Prostate gland (tissue), 2 donors: ENCODE results near the gene PSORS1C1.

Experiments used
- POLR2A ChIP-seq: fragments of 450-650 bp; IDR thresholded peaks from one replicate; pipeline ENCODE4 v1.6.1; 2016; ENCODE audit warnings: antibody characterized with exemption, mild to moderate bottlenecking
- TF ChIP-seq, protein P1 (sequence below), 4 experiments: fragments of 200-600 bp in 2 of 4; fragments of 450-650 bp in 2 of 4; sonication (generic) in 2 of 4; IDR thresholded peaks; 1 replicate in 3 of 4; 2 replicates in 1 of 4; pipeline ENCODE4 v1.5.1; 2016 to 2019; ENCODE audit warnings: antibody characterized with exemption in 4 of 4, mild to moderate bottlenecking in 2 of 4, moderate library complexity in 2 of 4

DNA sequence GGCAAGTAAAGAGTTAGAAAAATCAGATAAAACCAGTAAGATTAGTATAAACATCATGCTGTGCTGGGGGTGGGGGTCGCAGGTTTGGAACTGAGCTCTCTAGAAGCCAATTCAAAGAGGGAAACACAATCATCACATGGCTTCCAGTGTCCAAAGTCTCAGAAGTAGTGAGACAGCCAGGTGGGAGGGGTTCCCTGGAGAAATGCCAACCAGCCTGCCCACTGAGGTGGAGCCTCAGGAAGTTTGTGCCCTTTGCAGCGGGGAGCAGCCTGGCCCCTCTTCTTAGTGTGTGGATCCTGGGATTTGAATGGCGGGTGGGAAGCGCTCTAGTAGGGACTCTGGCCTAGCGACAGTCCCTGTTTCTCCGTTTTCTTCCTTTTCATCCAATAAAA, 23.6 kb upstream of the PSORS1C1 start:
- no peak for TF ChIP-seq POLR2A
- TF ChIP-seq, protein P1, sequence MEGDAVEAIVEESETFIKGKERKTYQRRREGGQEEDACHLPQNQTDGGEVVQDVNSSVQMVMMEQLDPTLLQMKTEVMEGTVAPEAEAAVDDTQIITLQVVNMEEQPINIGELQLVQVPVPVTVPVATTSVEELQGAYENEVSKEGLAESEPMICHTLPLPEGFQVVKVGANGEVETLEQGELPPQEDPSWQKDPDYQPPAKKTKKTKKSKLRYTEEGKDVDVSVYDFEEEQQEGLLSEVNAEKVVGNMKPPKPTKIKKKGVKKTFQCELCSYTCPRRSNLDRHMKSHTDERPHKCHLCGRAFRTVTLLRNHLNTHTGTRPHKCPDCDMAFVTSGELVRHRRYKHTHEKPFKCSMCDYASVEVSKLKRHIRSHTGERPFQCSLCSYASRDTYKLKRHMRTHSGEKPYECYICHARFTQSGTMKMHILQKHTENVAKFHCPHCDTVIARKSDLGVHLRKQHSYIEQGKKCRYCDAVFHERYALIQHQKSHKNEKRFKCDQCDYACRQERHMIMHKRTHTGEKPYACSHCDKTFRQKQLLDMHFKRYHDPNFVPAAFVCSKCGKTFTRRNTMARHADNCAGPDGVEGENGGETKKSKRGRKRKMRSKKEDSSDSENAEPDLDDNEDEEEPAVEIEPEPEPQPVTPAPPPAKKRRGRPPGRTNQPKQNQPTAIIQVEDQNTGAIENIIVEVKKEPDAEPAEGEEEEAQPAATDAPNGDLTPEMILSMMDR (IDR thresholded peaks at IDR 0.05): no peak
